Activated T-cell treated with anti-CD3 and anti-CD28 coated beads for 4 hours (primary cell): ENCODE data around the gene PCSK5.
"Not testable (repeated sequence)": the region's sequence is repeated elsewhere in the genome, so short reads cannot be mapped to it uniquely, and the experiment has no call there.

Source experiments
- DNase-seq: peaks from one replicate; pipeline ENCODE4 v3.0.0-alpha.2; 2020

Gene PCSK5

DNA sequence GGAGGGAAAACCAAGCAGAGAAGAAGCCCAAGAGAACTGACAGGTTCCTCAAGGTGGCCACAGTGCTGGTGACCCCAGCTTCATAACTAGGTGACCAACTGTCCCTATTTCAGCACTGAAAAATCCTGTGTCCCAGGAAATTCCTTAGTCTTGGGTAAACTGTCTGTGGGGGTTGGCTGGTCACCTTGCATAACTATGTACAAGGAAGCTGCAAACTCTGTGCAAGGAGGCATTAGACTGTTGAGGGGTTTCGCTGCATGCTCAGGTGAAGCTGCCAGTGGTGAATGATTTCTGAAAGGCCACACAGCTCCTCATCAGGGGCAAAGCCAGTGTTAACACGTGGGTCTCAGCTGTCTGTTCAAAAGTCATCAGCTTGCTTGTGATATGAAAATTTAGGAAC lies 36.9 kb downstream of the PCSK5 start:
- DNase-seq: no peak

DNA sequence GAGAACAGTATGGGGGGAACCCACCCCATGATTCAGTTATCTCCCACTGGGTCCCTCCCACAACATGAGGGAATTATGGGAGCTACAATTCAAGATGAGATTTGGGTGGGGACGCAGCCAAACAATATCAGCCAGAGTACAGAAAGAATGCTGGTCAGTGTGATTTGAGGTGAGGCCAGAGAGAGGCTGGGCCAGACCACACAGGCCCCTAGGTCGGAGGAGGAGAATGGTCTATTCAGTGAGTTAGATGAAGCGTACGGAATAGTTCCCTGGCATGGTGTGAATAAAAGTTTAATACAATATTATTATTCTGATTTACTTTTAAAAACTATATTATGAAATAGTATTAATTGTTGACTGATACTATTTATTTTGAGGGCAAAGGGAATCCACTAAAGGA lies 39.7 kb downstream of the PCSK5 start:
- no peak for DNase-seq

DNA sequence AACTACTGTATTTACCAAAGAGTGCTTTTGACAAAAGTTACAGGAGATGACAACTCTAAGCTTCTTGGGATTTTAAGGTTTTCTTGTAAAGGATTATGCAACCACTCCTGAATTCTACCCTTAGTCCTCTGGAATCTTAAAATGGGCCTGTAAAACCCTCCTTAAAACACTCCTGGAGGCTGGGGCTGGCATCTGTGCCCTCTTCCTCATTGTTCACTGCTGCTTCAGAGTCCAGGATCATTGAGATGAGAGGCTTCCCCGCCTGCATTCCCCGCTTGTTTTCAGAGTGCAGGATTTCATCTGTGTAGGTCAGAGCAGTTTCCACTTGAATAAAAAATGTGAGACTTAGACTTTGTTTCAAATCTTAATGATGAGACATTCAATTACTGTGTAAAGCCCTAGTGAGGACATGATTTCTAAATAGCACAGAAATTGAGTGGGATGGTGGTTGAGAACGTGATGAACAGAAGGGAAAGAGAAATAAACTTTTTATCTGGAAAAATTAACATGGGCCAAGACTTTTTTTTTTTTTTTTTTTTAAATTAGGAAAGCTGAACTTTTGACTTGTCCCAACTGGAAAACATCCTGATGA lies 40.4 kb downstream of the PCSK5 start:
- DNase-seq: no peak

DNA sequence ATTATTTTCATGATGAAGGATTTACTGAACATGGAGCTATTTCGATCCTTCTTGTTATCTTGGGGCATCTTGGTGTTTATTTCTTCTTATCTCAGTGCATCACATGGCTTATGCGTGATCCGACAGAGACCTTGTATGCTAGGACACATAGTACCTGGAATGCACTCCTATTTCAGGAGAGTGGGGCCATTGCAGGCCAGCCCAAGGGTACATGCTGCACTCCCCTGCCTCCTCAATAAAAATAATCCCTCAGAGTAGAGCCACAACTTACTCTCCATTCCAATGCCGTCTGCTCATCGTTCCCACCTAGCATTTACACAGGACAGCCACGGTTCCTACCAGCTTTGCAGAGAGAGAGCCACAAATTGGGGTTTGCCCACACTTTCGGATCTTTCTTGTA lies 43.5 kb downstream of the PCSK5 start:
- no peak for DNase-seq

DNA sequence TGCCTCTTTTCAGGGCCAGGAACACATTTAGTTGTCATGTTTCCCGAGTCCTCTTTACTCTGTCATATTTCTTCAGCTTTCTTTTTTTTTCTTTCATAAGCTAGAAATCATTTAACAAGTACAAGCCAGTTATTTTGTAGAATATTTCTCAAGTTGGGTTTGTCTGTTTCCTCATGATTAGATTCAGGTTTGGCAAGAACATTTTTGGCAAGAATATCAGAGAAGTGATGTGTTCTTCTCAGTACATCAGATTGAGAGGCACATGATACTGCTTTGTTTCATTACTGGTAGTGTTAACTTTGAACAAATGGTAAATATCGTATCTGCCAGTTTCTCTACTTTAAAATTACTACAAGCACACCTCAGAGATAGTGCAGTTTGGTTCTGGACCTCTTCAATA lies 45.1 kb downstream of the PCSK5 start:
- no peak for DNase-seq

DNA sequence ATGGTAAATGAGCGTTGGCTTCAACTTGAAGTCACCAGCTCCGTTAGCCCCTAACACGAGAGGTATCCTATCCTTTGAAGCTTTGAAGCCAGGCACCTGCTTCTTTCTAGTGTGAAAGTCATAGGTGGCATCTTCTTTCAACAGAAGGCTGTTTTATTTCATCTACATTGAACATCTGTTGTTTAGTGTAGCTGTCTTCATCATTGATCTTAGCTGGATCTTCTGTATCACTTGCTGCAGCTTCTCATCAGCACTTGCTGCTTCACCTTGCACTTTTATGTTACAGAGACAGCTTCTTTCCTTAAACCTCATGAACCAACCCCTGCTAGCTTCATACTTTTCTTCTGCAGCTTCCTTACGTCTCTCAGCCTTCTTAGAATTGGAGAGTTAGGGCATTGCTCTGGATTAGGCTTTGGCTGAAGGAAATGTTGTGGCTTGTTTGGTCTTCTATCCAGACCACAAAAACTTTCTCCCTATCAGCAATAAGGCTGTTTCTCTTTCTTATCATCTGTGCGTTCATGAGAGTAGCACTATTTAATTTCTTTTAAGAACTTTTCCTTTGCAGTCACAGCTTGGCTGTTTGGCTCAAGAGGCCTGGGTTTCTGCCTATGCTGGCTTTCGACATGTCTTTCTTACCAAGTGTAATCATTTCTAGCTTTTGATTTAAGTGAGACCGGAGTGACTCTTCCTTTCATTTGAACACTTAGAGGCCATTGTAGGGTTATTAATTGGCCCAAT lies 47.2 kb downstream of the PCSK5 start:
- DNase-seq: no peak

DNA sequence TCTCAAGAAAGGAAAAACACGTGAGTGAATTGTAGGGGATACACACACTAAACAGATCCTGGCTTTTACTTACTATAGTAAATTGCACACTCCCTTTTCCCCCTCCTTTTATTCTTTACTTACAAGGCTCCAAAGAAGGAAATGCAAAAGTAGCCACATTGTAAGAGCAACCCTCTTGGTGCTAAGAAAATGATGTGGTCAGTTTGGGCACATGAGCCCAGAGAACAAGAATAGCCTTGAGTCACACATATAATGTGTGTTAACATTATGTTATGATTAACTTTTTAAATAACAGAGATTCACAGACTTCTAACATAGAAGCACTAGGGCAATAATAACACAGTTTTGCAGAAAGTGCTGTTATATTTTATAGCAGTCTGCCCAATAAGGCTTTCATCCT lies 48.5 kb downstream of the PCSK5 start:
- no peak for DNase-seq

DNA sequence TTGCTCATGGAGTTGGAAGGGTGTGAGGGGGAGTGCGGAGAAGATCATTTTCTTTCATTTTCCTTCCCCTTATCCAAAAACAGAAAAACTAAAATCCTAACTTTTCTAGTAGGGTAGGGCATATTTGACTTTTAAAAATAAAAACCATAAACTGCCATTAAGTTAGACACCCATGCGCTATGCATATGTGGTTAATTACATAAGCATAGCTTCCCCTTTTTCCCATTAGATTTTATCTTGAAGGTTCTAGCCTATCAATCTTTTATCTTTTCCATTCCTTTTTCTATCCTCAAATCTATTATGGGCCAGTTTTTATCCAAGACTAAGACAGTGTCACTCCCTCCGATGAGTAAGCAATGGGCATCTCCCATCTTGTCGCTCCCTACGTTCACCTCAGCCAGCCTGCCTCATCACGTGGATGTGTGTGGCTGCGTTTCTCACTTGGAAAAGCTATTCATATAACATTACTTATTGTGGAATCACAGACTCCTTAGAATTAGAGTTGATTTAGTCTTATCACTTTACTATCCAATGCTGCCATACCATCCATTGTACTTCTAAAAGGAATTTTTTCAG lies 49.2 kb downstream of the PCSK5 start:
- no peak for DNase-seq

DNA sequence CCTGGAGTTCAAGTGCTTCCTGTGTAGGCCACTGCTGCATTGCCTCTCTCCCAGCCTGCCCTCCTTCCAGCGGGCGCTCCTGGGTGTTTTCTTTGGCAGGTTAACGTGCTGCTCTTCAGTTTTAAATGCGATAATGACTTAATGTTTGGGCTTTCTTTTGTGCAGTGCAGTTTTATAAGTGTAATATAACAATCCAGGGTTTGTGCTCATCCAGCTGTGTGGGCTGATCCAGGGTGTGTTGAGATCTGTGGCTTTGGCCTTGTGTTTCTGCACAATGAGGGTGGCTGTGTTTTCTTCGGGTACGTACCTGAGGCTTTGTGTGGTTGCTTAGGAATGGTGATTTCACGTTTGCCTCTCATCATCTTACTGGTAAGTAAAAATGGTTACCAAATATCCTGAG lies 50.6 kb downstream of the PCSK5 start:
- no peak for DNase-seq

DNA sequence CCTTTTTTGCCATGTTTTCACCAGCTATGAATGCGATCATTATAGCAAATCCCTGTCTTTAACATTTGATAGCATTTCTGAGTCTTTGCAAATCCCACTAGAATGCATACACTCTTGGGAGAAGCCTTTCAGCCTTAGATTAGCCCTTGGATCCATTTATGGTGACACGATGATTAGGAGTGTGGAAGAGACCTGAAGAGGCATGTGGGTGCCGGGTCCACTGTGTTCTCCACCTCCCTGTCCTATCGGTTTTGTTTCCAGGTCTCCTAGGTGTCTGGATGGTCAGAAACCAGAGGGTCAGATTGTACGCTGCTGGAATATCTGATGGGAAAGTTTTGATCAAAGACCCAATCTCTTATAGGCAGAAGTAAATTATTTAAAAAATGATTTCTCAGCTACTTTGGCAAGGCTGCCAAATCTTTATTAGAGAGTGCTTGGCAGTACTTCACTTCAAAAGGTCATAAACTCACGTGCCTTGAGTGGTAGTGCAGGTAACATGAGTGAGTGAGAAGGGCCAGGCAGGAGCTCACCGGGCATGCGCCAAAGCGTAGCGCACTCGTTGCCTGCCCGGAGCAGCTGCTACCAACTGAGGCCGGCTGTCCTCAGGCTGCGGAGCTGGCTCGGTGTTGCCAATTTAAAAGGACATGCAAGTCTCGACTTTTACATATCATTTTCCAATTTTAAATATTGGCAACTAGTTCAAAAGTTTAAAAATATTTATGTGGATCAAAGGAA lies 51.3 kb downstream of the PCSK5 start:
- DNase-seq: no peak

DNA sequence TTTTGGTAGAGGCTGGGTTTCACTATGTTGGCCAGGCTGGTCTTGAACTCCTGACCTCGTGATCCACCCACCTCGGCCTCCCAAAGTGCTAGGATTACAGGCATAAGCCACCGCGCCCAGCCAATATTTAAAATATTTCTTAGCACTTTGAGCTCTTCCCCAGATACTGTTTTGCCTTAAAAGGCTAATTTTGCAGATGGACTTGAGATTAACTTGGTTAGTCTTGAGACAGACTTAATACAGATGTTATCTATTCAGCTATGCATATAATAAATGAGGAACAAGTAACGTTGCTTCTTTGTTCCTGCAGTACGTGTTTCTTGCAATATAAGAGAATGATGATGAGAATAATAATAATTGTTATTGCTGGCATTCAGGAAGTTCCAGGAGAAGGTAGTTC lies 56.3 kb downstream of the PCSK5 start:
- DNase-seq: no peak

DNA sequence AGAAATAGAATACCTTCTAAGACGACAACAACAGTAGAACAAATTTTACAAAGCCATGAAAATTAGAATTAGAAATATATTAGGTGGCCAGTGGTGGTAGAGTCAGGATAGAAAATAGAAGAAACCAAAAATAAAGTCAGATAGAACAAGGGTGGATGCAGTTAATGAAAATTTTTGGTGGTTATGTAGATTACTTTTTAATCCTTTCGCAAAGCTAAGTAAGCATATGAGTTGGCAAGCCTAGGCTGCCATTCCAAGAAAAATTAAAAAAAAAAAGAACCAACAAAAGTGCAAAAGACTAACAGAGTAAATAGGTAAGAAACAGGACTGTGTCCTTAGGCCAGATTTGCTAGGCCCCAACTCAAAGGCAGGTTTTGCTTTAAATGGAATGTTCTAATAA lies 56.8 kb downstream of the PCSK5 start:
- no peak for DNase-seq

DNA sequence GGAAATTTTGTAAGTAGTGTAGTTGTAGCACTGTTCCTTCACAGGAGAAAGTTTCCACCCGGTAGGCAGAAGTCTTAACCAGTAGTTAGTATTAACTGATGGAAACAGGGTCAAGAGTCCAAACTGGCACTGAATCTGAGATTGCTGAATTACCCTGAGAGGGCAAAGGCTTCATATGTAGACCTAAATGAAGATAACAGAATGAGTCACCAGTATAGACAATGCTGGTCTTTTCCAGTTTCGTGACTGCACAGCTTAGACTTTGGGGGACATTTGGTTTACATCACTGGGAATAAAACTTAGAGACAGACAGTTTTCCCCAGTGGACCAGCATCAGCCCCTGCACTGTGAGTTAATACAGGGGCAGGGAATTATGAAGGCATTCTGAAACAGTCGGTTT lies 60.5 kb downstream of the PCSK5 start:
- DNase-seq: no peak

DNA sequence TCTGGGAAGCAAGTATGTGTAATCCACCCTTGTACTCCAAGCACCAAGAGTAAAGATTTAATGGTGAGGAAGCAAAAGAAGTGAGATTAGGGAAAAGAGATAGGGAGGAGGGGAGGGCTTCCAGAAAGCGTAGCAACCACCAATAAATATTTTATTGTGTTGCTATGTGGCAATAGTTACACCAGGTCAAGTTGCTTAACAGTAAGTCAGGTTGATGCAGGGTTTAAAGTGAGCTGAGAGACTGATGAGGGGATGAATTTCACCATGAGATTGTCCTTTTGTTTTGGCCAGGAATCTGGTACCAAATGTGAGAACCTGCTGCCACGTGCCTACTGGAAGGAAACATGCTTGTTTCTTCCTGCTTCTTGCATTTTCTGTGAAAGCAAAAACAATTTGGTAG lies 62.7 kb downstream of the PCSK5 start:
- DNase-seq: no peak

DNA sequence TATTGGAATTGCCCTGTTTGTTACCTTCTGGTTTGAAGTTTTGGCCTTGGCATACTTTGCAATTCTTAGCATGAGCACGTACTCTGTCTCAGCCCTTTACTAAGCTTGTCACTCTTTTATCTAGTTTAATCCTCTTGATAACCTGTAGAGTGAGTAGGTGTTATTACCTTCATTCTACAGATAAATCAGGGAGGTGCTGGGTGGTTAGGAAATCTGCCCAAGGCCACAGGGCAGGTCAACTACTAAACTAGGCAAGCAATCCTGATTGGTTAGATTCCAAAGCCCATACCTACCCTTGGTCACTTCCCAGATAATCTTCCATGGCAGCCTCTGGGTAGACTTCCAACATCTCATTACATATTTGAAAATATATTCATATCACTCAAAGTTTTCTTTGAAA lies 65.7 kb downstream of the PCSK5 start:
- no peak for DNase-seq

DNA sequence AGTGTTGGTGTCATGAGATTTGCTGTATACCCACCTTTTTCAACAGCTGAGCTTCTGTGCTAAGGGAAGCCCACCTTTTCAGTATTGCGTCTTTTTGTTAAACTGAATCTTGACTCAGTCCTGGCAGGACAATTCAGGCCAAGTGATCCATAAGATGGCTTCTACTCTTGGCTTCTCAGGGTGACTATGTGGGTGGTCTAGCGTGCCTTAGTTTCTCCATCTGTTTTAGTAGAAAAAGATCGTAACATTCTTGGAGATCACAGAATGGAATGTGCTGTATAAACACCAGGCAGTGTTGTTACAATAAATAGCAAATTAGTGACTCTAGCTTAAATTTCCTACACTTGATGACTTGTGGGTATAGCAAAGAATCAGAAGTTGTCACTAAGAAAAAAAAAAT lies 66.6 kb downstream of the PCSK5 start:
- DNase-seq: no peak

DNA sequence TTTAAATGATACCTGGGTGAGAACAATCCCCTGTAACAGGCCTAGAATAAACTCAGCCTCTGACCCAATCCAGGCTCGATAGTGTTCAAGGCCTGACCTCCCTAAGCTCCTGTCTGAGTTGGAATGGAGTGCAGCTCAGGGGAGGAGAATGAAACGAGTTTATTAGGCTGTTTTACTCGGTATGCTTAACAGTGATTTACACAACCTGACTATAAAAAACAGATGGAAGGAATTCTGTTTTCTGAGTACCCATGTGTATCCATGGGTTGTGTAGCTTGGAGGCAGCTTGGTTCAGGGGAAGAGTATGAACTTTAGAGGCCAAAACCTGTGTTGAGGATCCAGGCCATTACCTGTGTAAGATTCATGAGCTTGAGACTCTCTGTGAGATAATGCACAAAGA lies 67.8 kb downstream of the PCSK5 start:
- no peak for DNase-seq

DNA sequence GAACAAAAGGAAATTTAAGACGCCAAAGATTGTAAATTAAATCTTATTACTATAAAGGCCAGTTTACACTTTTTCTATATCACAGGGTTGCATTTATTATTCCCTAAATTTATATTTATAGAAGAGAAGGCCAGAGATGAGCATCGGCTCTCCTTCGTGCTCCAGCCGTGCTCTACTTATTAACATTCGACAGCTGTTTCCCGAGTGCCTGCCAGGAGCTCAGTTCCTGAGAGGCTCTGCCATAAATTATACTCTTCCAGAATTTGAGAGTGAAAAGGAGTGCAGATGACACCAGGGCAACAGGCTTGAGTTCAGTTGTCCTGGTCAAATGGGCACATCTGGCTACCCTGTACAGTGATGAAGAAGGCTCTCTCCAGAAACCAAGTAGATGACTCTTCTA lies 70.1 kb downstream of the PCSK5 start:
- DNase-seq: no peak

DNA sequence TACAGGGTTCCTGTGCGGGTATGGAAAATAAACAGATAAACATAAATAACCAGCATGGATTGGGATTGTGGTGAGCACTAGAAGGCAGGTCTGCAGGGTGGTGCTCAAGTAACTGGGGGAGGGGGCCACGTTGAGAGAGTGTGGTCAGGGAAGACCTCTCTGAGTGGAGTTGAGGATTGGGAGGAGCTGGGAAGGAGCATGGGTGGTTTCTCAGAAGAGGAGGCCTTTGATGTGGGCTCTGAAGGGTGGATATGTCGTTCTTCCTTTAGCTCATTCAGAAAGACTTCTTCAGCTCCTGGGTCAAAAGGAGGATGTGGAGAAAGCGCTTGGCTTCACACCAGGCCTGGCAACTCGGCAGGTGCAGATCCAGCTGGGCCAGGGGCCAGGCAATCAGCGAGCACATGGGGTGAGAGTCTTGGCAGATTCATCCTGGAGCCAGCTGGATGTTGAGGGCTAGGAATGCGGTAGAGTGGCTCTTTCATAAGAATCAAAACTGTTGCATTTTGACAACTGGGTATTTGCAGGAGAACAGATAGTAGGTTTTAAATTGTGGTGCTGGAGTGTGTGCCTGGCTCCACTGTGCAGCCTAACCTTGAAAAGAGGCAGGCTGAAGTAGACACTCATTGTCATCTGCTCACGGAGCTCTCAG lies 71.7 kb downstream of the PCSK5 start:
- no peak for DNase-seq

DNA sequence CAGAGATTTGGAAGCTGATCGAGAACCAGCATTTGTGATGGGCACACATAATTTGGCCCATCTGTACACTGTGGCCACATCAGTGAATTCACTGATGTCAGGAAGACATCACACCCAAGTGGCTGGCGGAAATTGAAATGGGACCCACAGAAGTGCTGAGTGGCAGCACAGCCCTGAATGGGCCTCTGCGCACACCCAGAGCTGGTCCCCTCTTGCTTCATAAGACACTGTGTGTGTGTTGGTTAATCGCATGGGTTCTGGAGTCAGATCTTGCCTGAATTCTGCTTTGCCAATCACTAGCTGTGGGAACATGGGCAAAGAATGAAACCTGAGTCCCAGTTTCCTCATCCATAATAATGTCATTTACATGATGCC lies 72.2 kb downstream of the PCSK5 start:
- DNase-seq: no peak

DNA sequence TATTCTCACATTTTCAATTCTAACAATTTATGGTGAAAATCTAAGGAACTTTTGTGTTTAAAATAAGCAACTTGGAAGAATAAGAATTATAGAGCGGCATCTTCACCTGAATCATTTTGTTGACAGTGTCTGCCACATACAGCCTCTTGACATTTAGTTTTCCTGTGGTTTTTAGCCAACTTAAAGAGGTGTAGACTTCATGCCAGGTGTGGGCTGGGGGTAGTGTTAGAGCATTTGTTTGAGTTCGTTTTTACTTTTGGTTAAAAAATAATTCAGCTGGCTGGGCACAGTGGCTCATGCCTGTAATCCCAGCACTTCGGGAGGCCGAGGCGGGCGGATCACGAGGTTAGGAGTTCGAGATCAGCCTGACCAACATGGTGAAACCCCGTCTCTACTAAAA lies 72.8 kb downstream of the PCSK5 start:
- DNase-seq: not testable (repeated sequence)

DNA sequence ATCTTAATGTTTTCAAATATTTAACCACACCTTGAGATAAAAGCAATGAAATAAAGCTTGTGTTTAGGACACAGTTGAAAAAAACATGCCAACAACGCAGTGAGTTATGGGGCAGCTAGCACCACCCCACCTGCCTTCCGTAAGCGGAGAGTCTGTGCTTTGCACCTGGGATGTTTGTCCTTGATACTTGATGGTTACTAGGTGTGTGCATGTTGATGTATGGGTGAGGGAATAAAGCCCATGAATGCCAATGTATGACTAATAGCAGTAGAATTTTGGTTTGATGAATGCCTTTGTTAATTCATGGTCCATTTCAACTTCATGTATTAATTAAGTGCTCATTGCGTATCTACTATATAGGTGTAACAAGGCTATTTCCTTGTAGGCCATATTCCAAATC lies 74.0 kb downstream of the PCSK5 start:
- no peak for DNase-seq

DNA sequence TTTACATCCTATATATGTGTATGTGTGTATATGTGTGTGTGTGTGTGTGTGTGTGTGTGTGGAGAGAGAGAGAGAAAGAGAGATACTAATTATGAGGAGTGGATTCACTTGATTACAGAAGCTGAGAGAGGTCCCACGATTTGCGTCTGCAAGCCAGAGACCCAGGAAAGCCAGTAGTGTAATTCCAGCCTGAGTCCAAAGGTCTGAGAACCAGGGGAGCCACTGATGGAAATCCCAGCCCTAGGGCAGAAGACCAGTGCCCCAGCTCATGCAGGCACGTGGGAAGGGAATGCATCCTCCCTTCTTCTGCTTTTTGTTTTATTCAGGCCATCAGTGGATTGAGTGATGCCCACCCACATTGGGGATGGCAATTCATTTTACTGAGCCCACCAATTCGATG lies 74.8 kb downstream of the PCSK5 start:
- DNase-seq: no peak

DNA sequence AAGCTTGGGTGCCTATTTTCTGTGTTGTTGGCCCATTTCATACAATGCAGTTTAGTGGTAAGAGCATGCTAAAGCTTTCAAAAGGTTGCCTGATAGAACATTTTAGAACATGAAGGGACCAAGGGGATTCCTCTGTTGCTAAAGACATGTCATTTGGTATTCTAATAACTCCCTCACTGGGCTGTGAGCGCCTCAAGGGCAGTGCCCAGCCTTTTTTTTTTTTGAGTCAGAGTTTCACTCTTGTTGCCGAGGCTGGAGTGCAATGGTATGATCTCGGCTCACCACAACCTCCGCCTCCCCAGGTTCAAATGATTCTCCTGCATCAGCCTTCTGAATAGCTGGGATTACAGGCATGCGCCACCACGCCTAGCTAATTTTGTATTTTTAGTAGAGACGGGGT lies 77.1 kb downstream of the PCSK5 start:
- no peak for DNase-seq
